IMR-90 (cell line): ENCODE results near the gene HPSE2. TPM values are rescaled to one million over a fixed set of nuclear protein-coding genes. Genes with fewer than 3 reads are reported as not detected.

Experiments used
- ATAC-seq: fragments of 200-7000 bp; cut with Tn5 transposase; 2 replicates; pipeline ENCODE4 v1.9.1; 2020; ENCODE audit warnings: low read depth, mild to moderate bottlenecking, moderate library complexity
- BruUV-seq: library from RNA; stranded (reverse); fragments of 400-500 nt; replicated peaks from 2 replicates; lab custom pipeline; 2021; lab: Mats Ljungman, UMichigan
- CTCF ChIA-PET: fragments of 300-600 bp; formaldehyde crosslinking; extraction: SDS; loops from one replicate; lab custom pipeline; 2021; ENCODE audit warnings: antibody characterized with exemption; lab: Yijun Ruan, JAX
- POLR2A ChIA-PET: fragments of 300-600 bp; sonication (Branson Sonifier 250); formaldehyde crosslinking; loops from one replicate; lab custom pipeline; 2022; ENCODE audit warnings: antibody characterized with exemption; ENCODE audit not compliant: unreplicated experiment; lab: Charles Lee
- DNase-seq: peaks from one replicate; pipeline ENCODE4 v3.0.0; 2013
- H2AFZ ChIP-seq: replicated peaks from 2 replicates; pipeline ENCODE3; 2013; ENCODE audit warnings: low read length, mild to moderate bottlenecking; ENCODE audit not compliant: poor library complexity
- H2AK5ac ChIP-seq: 2 replicates; pipeline ENCODE4 v1.6.1; 2013; ENCODE audit warnings: low read depth, low read length, inconsistent platforms
- H2AK9ac ChIP-seq: replicated peaks from 2 replicates; pipeline ENCODE3; 2013; ENCODE audit warnings: mild to moderate bottlenecking, low read depth, low read length, moderate library complexity; ENCODE audit not compliant: poor library complexity
- H2BK120ac ChIP-seq: 2 replicates; pipeline ENCODE4 v1.6.1; 2013; ENCODE audit warnings: low read depth, low read length, inconsistent platforms
- H2BK15ac ChIP-seq: 3 replicates; pipeline ENCODE4 v1.6.1; 2013; ENCODE audit warnings: low read depth, low read length, inconsistent platforms
- H2BK20ac ChIP-seq: 2 replicates; pipeline ENCODE4 v1.6.1; 2013; ENCODE audit warnings: low read depth, mild to moderate bottlenecking, inconsistent platforms, low read length, moderate library complexity
- H2BK5ac ChIP-seq: 2 replicates; pipeline ENCODE4 v1.6.1; 2013; ENCODE audit warnings: mild to moderate bottlenecking, low read depth, low read length, inconsistent platforms; ENCODE audit not compliant: poor library complexity, severe bottlenecking
- H3K14ac ChIP-seq: replicated peaks from 2 replicates; pipeline ENCODE4 v1.6.1; 2013; ENCODE audit warnings: low read depth, low read length, inconsistent platforms
- H3K18ac ChIP-seq: 2 replicates; pipeline ENCODE4 v1.6.1; 2013; ENCODE audit warnings: low read depth, low read length, control low read depth
- H3K23ac ChIP-seq: 2 replicates; pipeline ENCODE4 v1.6.1; 2013; ENCODE audit warnings: low read depth, low read length, inconsistent platforms
- H3K27ac ChIP-seq: 2 replicates; pipeline ENCODE4 v1.5.1; 2013; ENCODE audit warnings: mild to moderate bottlenecking, control low read depth, low read length; ENCODE audit not compliant: insufficient read depth
- H3K27me3 ChIP-seq: 2 replicates; pipeline ENCODE4 v1.6.1; 2013; ENCODE audit warnings: low read length; ENCODE audit not compliant: control insufficient read depth, insufficient read depth
- H3K36me3 ChIP-seq: 2 replicates; pipeline ENCODE4 v1.6.1; 2013; ENCODE audit warnings: low read length, mixed read lengths; ENCODE audit not compliant: control insufficient read depth, insufficient read depth
- H3K4ac ChIP-seq: 2 replicates; pipeline ENCODE4 v1.6.1; 2013; ENCODE audit warnings: low read depth, low read length, inconsistent platforms
- H3K4me1 ChIP-seq: 2 replicates; pipeline ENCODE4 v1.6.1; 2013; ENCODE audit warnings: low read length, mixed read lengths; ENCODE audit not compliant: control insufficient read depth, insufficient read depth
- H3K4me2 ChIP-seq: 2 replicates; pipeline ENCODE4 v1.6.1; 2013; ENCODE audit warnings: low read depth, mild to moderate bottlenecking, control low read depth, low read length, moderate library complexity
- H3K4me3 ChIP-seq: 2 replicates; pipeline ENCODE4 v1.5.1; 2013; ENCODE audit warnings: low read depth, mild to moderate bottlenecking, control low read depth, low read length, moderate library complexity; ENCODE audit not compliant: insufficient read depth
- H3K56ac ChIP-seq: 2 replicates; pipeline ENCODE4 v1.6.1; 2013; ENCODE audit warnings: low read length, inconsistent platforms; ENCODE audit not compliant: insufficient read depth; ENCODE audit errors: extremely low read depth
- H3K79me1 ChIP-seq, 2 experiments: 2 replicates each; pipeline ENCODE4 v1.6.1; 2013; ENCODE audit warnings: low read length in 2 of 2, inconsistent platforms in 1 of 2, low read depth in 1 of 2
- H3K9ac ChIP-seq: 2 replicates; pipeline ENCODE4 v1.6.1; 2013; ENCODE audit warnings: low read depth, low read length, control low read depth
- H3K9me1 ChIP-seq: 2 replicates; pipeline ENCODE4 v1.6.1; 2013; ENCODE audit warnings: low read length, inconsistent platforms; ENCODE audit not compliant: insufficient read depth
- H3K9me3 ChIP-seq: 2 replicates; pipeline ENCODE4 v1.6.1; 2013; ENCODE audit warnings: low read length; ENCODE audit not compliant: control insufficient read depth, insufficient read depth
- H4K20me1 ChIP-seq: 2 replicates; pipeline ENCODE4 v1.6.1; 2013; ENCODE audit warnings: low read length, inconsistent platforms; ENCODE audit not compliant: insufficient read depth
- H4K5ac ChIP-seq: 2 replicates; pipeline ENCODE4 v1.6.1; 2013; ENCODE audit warnings: mild to moderate bottlenecking, low read depth, low read length, control low read depth
- H4K8ac ChIP-seq, 2 experiments: 2 replicates each; pipeline ENCODE4 v1.6.1; 2013; ENCODE audit warnings: low read depth in 2 of 2, low read length in 2 of 2, control low read depth in 1 of 2, inconsistent platforms in 1 of 2
- H4K91ac ChIP-seq: 2 replicates; pipeline ENCODE4 v1.6.1; 2013; ENCODE audit warnings: low read depth, low read length, inconsistent platforms; ENCODE audit not compliant: insufficient read depth
- FOS ChIP-seq: fragments of 150-350 bp; IDR thresholded peaks from 2 replicates; pipeline ENCODE4 v1.6.1; 2016; ENCODE audit warnings: low read depth, low read length
- POLR2A ChIP-seq: IDR thresholded peaks from 2 replicates; pipeline ENCODE4 v1.6.1; 2012; ENCODE audit warnings: mild to moderate bottlenecking, low read depth, low read length
- SMC3 ChIP-seq: fragments of 150-350 bp; IDR thresholded peaks from 2 replicates; pipeline ENCODE4 v1.6.1; 2016; ENCODE audit warnings: low read depth, mild to moderate bottlenecking, antibody characterized with exemption, low read length, moderate library complexity
- WGBS, 2 experiments: methylation state at CpG; one replicate each; pipeline versions ENCODE4 v1.1.5 to v1.1.7; 2013; ENCODE audit warnings: missing lambda C conversion rate in 2 of 2; ENCODE audit not compliant: insufficient read length in 1 of 2; ENCODE audit errors: extremely low coverage in 2 of 2; 5-methylcytosine and 5-hydroxymethylcytosine counted together
- dilution Hi-C: fragments of 300-500 bp; cut with HindIII; formaldehyde crosslinking; loops from one replicate; pipeline ENCODE4 v1.14.3; 2018; ENCODE audit warnings: low sequenced_read_pairs; ENCODE audit not compliant: unreplicated experiment
- in situ Hi-C: fragments of 300-500 bp; cut with MboI; formaldehyde crosslinking; loops from 3 replicates; pipeline ENCODE4 v1.14.3; 2019; ENCODE audit warnings: low sequenced_read_pairs, inconsistent platforms, mixed read lengths
- intact Hi-C: fragments of 100-400 bp; cut with micrococcal nuclease; formaldehyde crosslinking; loops from 2 replicates; pipeline ENCODE4 v1.10.0; 2022
- polyA plus RNA-seq, 3 experiments: library from polyadenylated mRNA; depleted of rRNA; stranded (reverse); fragments of >200 nt; gene quantifications; 2 replicates each; pipeline ENCODE4 v1.2.3, GENCODE V29; 2012; ENCODE audit warnings: low replicate concordance in 1 of 3
- total RNA-seq: library from RNA; depleted of rRNA; stranded (reverse); fragments of >200 nt; gene quantifications from 2 replicates; pipeline ENCODE4 v1.2.3, GENCODE V29; 2012

Gene HPSE2
- total and polyA plus RNA-seq, 2 of the 4 experiments (the other 2 are of a cell fraction) = not detected

DNA sequence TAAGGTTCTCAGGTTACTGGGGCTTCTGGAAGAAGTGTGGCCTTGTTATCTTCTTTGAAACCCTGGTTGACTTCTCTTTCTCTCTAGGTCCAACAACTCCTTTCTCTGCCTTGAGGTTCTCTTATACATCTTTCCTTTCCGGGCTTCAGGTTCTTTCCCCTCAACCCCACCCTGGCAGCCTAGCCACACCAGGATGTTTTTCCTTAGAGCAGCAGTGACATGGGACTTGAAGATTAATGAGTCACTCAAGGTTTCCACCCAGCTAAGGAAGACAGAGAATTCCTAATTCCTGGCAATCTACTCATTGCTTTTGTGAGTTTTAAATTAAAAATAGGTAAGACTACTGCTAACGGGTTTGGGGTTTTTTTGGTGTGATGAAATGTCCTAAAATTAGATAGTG is 667.1 kb downstream of the HPSE2 start:
- Histone ChIP-seq H3K9me1 (no peaks in the 10 kb centered on the region), H3K27me3 (no peaks in the 10 kb centered on the region), H3K23ac (no peak overlapping the region), H3K27ac (no peak overlapping the region), H4K91ac (no peak overlapping the region), H2BK5ac (no peak overlapping the region), H3K14ac (no peak overlapping the region), H2AFZ (no peak overlapping the region), H3K56ac (no peak overlapping the region), H3K79me1 (no peaks in the 10 kb centered on the region), H2AK9ac (no peak overlapping the region), H4K8ac (no peak overlapping the region), H3K4me2 (no peak overlapping the region), H3K4me1 (no peaks in the 10 kb centered on the region), H4K5ac (no peak overlapping the region), H3K4me3 (no peak overlapping the region), H3K18ac (no peak overlapping the region), H2BK15ac (no peak overlapping the region), H2BK20ac (no peak overlapping the region), H3K9me3 (no peaks in the 10 kb centered on the region), H3K9ac (no peak overlapping the region), H3K4ac (no peak overlapping the region), H3K36me3 (no peaks in the 10 kb centered on the region), H2AK5ac (no peak overlapping the region), H2BK120ac (no peak overlapping the region), H4K20me1 (no peaks in the 10 kb centered on the region)
- DNase-seq = no peak
- in situ Hi-C loops = no loop called here
- no peak for TF ChIP-seq FOS
- no peak for TF ChIP-seq SMC3
- TF ChIP-seq POLR2A = no peak
- POLR2A ChIA-PET = no interaction called here
- CTCF ChIA-PET = no interaction called here
- dilution Hi-C loops = no loop called here
- ATAC-seq = no peak
- intact Hi-C loops = no loop called here
- WGBS, 2 experiments = no CpG with 5 or more reads among the region's 2 CpGs
- BruUV-seq = no TSS peak
